Vagina (tissue), 2 donors: ENCODE measurements around the gene CABCOCO1.

Experiments used
- POLR2A ChIP-seq, 2 donors: fragments of 450-650 bp; IDR thresholded peaks; one replicate each; pipeline ENCODE4 v1.6.1; 2017; ENCODE audit warnings: antibody characterized with exemption in 2 of 2, mild to moderate bottlenecking in 2 of 2, moderate library complexity in 2 of 2
- TF ChIP-seq, protein P1 (sequence below), 3 experiments: fragments of 450-650 bp in 2 of 3; fragments of 200-600 bp in 1 of 3; sonication (generic) in 1 of 3; IDR thresholded peaks; one replicate each; pipeline ENCODE4 v1.5.1; 2017 to 2019; ENCODE audit warnings: antibody characterized with exemption in 3 of 3, mild to moderate bottlenecking in 2 of 3, moderate library complexity in 2 of 3

DNA sequence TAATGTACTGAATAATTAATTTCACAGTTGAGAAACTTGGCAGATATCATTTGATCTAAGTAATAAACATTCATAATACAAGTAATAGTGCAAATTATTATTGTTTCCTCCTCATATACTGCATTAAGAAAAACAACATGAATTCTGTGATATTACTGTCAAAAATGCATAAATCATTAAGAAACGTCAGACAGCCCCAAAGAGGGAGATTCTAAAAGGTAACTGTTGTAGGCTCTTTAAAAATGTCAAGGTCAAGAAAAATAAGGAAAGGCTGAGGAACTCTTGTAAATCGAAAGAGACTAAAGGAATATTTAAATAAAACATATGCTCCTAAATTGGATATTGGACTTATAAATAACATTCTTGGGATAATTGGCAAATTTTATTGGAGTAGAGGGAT is 67.9 kb downstream of the CABCOCO1 start:
- TF ChIP-seq, protein P1, sequence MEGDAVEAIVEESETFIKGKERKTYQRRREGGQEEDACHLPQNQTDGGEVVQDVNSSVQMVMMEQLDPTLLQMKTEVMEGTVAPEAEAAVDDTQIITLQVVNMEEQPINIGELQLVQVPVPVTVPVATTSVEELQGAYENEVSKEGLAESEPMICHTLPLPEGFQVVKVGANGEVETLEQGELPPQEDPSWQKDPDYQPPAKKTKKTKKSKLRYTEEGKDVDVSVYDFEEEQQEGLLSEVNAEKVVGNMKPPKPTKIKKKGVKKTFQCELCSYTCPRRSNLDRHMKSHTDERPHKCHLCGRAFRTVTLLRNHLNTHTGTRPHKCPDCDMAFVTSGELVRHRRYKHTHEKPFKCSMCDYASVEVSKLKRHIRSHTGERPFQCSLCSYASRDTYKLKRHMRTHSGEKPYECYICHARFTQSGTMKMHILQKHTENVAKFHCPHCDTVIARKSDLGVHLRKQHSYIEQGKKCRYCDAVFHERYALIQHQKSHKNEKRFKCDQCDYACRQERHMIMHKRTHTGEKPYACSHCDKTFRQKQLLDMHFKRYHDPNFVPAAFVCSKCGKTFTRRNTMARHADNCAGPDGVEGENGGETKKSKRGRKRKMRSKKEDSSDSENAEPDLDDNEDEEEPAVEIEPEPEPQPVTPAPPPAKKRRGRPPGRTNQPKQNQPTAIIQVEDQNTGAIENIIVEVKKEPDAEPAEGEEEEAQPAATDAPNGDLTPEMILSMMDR (IDR thresholded peaks at IDR 0.05): no peak
- no peak for TF ChIP-seq POLR2A (IDR thresholded peaks at IDR 0.05)
